OCI-M2 (cell line): ENCODE results near the gene RGS1.

Experiments used
- DNase-seq: peaks from one replicate; lab custom pipeline; 2025; ENCODE audit not compliant: unreplicated experiment; lab: John Stamatoyannopoulos, UW

RGS1 gene

DNA sequence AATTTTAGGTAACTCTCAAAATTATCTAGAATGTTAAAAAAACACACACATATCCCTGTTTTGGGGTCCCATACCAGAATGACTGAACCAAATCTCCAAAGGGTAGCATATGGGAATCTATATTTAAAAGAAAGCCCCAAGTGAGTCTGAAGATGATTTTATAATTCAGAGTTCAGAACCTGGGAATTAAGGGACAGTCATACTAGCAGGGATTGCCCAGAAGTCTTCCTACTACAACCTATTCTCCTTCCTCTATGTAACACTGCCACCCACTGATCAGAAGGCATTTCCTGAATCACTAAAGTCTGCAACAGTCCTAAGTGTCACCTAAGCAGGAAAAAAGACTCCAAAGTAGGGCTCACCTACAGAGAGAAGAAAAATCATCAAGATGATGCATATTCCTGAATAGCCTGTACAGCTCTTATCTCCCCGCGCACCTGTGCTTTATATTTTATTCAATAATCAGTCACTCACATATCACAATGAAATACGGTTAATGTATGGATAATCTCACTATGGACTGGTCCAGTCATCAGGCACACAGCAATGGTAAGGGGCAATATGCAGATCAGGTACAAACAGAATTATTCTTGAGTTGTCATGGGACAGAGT is 4.9 kb downstream of the RGS1 start:
- DNase-seq, result no peak

DNA sequence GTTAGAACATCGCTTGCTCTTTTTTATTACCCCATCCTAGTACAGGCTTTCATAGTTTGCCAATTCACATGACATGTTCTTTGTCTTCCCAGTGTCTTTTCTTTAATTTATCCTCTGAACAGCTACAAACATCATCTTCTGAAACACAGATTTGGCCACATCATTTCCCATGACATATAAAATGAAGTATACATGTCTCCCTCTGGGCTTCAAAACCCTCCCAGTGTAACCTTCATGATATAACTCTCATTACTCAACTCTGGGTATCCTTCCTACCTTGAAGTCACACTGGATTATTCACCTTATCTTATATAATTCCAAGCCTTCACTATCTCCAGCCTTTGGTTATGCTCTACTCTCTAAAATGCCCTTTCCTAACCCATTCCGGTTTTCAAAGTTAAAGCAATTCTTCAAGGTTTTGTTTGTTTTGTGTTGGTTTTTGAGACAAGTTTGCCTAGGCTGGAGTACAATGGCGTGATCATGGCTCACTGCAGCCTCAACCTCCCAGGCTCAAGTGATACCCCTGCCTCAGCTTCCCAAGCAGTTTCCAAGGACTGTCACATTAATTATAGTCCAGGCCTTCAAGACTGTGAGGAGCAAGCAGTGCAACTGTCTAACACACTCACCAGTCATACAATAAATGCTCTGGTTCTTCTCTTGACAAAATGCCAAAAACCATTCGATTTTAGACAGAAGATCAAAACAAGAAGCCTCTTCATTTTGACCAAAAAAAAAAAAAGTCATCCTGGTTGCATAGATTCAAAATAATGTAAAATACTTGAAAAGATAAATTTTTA is 5.8 kb downstream of the RGS1 start:
- no peak for DNase-seq

DNA sequence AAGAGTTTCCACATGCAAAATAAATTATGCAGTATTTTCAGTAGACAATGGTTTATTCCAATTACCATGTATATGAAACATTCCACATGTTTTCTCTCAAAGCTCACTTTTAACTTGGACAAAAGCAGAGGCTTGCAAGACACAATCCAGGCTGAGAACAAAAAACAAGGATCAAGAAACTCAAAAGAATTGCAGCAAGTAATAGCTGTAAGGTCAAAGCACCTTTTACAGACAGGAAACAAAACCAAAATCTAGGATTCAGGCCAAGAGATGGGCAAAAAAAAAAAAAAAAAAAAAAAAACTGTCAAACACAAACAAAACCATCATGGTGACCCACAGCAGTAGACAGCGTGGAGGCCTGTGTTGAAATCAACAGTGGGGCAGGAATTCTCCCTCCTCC is 9.3 kb downstream of the RGS1 start:
- DNase-seq, result no peak

DNA sequence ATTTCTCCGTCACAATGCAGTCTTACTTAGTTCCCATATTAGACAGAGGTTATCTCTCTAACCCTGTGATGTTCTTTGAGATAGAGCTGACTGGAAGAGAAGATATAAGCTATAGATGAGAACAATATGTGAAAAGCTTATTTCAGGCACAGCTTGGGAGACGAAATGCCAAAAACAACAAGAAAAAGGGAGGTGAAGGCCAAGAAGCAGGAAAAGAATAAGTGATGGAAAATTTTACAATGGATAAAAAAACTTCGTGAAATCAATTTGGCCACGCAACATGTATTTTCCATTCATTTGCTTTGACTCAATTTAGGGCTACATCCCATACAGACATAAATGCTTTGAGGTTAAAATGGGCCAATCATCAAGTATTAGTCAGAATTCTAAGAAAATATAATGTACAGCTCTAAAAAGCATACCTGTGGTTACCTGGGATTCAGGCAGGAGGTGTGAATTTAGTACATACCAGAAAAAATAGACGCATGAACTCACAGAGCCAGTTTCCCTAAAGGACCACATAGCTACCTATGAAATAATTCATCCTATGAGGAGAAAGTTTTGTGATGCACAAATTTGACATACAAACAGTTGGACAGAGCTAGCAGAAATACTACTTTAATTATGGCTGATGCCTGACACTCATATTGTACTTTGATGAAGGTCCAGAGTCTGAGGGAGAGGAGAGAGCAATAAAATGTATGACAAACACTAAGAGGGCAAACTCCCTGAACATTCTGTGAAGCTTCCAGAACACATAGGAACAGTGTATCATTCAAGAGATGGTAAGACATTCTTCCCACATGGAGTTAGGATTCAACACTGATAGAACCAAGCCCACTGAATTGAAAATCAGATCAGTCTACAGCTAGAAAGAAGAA is 12.1 kb downstream of the RGS1 start:
- no peak for DNase-seq

DNA sequence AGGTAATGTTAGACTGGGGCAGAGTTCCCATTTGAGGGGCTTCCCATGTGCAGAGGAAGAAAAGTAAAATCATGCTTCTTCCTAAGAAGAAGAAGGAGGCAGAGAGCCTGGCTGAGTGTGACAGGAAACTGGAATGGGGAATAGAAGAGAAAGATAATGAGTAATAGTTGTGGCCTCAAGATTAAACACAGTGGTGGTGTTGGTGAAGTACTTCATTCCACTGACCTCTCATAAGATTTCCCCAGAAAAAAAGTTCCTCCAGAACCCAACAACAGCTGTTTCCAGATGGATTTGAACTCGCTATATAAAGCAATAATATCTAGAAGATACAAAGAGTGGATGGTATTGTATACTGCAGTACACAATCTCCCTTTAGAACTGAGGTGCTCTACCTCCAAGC is 13.0 kb downstream of the RGS1 start:
- no peak for DNase-seq

DNA sequence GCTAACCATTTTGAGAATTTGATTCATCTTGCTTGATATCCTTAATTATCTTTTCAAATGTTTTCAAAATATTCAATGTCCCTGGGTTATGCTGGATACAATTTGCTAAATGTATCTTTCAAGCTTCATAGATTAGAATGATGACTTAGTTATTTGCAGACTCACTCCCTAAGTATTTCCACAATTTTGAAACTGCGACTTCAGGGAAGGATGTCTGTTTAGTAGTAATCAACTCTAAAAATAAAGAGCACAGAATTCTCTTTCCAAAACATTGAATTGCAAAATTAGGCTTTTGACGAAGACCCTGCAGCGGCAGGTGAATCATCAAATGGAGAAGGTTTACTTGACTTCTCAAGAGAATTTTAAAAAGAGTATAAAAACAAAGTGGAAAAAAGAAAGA is 14.2 kb downstream of the RGS1 start:
- no peak for DNase-seq

DNA sequence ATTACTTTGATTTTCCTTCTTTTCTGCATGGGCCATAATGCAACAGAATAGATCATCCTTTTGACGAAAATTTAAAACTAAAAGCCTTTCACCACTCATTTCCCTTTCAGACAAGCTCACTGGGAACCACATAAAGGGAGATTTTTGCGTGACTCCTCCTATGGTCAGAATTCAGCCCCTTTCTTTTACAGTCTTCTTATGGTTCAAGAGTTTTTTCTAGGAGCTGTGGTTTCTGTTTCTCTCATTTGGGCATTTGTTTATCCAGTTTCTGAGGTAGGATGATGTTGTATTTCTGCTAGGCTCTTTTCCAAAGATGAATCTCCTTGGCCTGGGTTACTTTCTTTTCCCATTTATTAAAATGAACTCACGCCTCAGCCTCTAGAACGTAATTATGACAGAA is 16.9 kb downstream of the RGS1 start:
- DNase-seq, result no peak

DNA sequence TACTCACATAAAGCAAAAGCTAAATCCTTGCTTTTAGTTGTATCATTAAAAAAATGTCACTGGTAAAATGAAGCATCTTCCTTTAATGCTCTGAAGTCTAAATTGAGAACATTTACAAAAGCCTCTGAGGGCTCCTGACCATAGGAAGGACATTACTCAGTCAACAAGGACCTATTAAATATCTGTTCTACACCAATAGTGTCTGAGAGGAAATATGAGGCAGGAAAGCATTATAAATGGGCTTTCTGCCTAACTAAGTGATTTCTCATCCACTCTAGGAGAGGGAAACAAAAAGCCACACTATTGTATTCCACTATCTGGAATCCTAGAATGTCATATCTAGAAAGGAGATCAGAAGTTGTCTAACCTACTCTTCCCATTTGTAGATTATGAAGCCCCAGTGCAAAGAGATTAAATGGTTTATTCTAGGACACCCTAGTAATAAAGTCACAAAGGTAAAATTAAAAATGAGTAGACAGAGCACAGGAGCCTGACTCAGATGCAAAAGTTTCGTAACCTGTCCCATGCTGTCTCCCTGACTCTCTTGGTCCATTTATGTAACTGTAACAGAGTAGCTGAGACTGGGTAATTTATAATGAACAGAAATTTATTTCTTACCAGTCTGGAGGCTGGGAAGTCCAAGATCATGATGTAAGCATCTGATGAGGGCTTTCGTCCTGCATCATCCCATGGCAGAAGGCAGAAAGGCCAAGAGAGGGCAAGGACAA is 17.6 kb downstream of the RGS1 start:
- DNase-seq, result no peak

DNA sequence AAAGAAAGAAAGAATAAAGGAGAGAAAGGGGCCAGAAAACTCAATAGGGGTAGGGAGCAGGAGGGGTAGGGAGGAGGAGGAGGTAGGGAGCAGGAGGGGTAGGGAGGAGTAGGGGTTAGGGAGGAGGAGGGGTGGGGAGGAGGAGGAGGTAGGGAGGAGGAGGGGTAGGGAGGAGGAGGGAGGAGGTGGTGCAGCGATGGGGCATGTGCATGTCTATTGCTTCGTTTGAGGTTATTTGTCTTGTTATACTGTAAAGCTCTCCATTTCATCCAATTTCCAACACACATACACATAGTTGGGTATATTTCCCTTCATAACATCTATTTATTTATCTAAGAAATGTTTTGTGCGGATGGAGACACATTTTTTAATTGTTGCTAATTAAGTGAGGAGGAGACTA is 19.7 kb downstream of the RGS1 start:
- no peak for DNase-seq

DNA sequence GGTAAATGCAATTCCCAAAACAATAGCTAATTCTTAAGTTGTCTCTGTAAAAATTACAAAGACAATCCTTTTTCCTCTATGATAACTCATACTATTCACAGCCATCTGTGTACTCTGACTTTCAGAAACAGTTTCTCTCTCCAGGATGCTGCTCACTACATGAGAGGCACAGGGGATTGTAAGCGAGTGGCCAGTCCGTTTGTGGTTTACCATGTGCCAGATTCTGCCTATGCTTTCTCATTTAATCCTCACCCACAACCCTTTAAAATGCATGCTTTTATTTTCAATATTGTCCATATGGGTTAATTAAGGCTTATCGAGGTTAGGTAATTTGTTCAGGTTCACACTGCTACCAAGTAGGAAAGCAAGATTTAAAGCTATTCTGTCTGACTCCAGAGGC is 23.0 kb downstream of the RGS1 start:
- DNase-seq, result no peak

DNA sequence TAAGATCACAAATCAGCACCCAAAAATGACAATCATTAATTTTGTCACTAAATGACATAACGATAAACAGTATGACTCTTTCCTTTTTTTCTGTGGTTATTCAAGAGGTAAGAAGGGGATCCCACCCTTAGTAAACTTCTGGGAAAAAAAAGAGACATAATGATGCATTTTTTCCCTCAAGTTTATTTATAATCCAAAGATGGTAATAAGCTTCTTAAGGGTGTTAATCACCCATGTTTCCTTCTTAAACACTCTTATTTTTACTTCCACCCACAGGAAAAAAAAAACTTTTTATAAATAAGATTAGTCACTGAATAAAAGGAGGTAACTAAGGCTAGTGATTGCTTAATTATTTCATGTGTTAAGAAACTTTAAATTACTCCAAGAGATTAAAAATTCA is 24.7 kb downstream of the RGS1 start:
- no peak for DNase-seq

DNA sequence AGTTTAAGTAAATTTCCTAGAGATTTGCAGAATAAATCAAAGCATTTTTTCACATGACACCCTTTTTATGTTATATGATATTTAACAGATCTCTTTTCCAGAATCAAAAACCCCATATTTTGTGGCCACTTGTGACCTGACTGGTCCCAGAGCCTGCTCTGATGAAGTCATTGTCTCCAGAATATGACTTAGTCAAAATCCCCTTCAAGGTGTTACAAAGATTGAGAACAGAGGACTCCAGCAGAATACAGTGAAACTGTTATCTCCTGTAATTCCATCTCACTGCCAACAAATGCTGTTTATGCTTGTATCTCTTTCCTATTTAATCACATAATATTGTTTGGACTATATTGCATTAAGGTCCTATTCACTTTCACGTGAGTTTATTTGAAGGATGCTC is 25.6 kb downstream of the RGS1 start:
- no peak for DNase-seq

DNA sequence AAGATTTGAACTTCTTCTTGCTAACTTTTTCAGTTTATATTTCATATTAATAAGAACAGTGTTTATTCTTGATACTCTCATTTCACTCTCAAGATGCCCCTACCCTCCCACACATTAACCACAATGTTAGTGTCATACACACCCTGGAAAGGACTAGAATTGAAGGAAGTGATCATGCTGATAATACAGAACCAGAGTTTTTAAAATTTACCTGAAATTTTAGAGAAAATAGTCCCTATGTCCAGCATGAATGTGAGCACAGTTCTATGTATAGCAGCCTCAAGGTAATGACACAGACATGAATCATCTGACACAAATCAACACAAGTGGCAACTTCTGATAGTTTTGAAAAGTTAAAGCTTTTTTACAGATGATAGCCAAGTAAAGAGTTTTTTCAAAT is 26.0 kb downstream of the RGS1 start:
- no peak for DNase-seq

DNA sequence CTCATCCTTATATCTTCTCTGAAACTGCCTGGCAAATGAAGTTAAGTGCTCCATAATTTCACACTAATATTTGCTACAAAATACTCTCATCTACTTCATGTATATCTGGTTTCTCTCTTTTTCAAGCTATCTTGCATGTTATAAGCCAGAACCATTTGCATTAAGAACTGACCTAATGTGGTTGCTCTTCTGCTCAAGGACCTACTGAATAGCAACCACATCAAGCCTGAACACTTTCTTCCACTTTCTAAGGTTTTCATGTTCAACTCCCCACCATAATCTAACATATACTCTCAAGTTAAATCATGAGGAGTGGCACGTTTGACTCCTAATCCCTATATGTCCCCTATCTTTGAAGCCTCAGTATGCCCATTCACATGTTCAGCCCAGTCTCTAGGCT is 27.2 kb downstream of the RGS1 start:
- DNase-seq, result no peak

DNA sequence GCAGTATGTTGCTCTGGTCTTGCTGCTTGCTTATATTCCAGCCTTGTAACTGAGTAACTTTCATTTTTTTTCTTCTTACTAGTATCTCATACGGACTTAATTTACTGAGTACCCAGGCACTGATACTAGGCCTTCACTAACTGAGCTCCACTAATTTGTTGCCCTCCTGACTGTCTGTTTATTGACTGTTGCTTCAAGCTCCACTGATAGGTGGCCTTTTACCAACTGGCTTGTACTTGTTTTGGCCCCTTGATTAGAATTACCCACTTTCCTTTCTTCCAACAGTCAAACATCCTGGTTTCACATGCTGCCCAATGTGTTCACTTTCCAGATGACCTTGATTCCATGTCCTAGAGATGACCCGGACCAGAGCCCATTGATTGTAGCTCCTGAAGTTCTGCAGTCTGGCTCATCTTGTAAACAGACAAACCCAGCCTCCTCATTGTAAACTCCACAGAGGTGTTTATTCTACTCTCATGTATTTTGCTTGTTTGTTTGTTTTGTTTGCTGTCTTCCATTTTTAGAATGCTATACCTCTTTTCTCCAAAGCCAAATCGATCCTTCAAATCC is 27.7 kb downstream of the RGS1 start:
- no peak for DNase-seq

DNA sequence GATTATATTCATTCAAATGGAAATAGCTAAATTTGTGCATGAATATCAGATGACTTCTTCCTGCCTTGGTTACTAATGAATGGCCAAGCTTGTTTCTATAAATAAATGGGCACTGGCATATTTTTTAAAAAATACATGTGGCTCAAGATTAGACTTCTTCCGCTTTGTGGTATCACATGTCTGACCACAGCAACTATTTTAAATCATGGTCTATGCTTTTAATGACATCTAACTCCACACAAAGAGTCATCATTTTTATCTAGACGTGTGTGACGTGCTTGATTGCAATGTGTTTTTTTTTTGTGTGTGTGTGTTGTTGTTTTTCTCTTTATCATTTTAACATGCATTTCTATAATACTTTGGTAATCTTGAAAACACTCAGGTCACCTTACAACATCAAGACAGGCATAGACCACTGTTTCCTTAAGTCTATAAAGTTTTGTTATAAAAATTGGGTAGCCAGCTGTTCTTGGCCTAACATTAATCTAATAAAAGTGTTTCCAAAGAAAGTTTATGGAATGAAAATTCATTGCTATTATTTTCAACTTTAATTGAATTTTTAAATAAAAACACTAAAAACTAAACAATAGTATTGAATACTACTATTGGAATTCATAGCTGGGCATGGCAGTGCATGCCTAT is 29.5 kb downstream of the RGS1 start:
- no peak for DNase-seq

DNA sequence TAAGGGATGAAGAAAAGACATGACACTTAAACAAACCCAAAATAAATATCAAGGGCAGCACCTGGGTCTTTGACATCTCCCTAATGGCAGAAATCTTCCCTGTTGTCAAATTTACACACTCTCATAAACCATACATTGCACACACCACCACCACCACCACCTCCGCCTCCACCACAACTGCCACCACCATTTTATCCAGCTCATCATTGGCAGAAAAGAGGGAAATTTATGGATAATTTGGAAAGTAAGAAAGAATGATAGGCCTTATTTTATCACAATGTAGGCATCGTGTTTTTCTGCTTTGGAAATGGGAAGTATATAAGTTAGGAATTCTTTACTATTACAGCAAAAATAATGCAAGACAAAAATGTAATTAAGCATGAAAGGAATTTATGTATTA is 33.1 kb downstream of the RGS1 start:
- no peak for DNase-seq

DNA sequence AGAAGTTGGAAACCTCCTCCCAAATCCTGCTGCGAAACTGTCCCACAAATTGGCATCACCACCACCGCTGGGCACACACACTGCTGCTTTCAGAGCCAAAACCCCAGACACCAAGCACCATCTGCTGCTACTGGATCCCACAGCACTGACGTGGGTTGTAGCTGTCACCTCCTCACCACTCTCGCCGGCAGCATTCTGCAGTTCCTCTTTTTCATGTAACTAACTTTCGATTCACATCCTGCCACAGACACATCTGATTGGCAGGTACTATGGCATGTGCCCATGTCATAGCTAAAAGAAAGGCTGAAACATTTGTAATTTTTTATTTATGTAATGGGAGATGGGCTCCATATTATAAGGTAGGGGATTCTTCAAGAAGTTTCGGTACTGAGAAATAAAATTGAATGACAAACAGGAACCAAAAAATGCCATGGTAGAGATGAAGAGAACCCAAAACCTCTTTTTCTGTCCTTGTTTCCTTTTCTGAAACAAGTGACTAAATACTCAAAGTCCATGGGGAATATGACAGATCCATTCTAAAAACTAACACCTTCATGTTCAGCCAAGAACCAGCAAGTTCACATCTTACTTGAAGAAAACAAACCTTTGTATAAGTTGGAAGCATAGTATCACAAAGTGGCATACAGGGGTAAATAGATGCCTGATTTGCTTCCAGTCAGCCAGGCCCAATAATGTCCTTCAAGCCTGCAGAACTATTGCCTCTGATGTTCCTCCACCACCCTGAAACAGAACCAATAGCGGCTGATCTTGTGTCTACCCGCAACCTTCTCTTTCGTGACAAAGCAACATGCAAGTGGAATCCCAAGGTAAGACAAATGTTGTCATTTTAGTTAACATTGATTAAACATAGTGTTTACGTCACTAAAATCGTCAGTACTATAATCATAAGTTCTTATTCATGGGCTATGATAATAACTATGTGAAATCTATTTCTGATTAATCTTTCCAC is 33.8 kb downstream of the RGS1 start:
- no peak for DNase-seq

DNA sequence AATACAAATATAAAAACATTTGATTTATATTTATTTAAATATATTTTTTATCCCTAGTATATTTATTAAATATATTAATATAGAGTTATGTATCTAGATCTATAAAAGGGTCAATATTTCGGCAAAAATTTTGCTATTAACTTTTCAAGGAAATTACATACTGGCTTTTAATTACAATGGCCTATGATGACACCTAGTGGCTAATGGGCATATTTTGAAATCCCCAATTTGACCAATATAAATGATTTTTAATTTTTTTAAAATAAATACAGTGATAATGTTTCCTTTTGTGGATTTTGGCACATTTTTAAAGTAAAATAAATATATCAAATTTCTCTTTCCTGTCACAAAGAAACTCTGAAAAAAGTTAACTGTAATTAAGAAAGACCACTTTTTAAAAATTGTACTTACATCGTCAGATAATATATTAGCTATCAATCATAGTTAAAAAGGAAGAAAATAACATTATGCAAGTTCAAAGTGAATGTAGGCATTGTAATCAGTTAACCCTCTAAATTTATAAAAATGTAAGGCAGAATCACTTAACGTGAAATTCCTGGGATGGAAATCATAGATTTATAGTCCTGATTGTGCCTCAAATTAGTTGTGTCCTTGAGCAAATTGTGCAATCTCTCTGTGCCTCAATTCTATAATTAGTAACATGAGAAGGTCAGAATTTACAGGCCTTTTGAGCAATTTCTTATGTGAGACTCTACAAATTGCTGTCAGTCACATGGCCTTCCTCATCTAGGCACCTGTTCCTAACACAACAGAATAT is 34.7 kb downstream of the RGS1 start:
- DNase-seq, result no peak
